ENCODE data around the gene NCKAP5.

DNA sequence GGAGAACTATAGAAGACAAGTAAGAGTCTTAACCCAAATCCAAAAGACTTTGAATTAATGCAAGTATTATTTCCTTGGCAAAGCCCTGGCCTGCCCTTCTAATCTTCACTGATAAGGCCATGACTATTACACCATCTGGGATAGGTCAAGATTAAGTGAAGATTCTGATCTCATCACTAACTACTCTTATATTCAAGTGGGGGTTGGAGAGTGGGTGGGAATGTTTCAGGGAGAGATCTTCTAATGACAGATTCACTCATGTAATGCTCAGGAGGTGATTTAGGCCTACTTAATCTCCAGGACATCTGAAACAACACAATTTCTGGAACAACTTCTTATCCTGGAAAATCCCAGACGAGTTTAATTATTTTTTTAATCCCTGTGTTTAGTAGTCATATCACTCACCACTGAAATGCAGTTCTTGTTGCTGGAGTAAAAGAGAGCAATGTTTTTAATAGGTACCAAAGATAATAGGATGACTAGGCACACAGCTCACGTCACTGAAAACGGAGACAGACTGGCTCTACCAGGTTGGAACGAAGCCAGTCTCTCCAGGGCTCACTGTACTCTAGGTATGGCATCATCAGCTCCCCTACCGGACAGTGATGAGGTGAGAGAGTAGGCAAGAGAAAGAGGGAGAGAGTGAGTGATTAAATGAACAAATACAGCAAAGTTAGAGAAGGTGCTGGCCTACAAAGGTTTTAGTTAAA is 133.1 kb downstream of the NCKAP5 start:
- TF ChIP-seq BHLHE40 (IDR thresholded peaks at IDR 0.05; ENCODE audit: low read length) (no peak), FOXO4 (CRISPR knock-in tag; conservative IDR thresholded peaks at IDR 0.05) (no peak), ZNF558 (CRISPR knock-in tag; IDR thresholded peaks at IDR 0.05; ENCODE audit: borderline replicate concordance) (no peak), SMC3 (IDR thresholded peaks at IDR 0.05; ENCODE audit: low read length) (no peak), ZBTB10 (CRISPR knock-in tag; IDR thresholded peaks at IDR 0.05; ENCODE audit: borderline replicate concordance) (no peak)

Data from HepG2 (cell line).